ENCODE results near the gene CCDC68.

Gene CCDC68

GRCh38 chr18:54914816-54915215 is 44.4 kb downstream of the CCDC68 start:
- DNase-seq = no peak

GRCh38 chr18:54911551-54911950 is 47.7 kb downstream of the CCDC68 start:
- no peak for DNase-seq

GRCh38 chr18:54910161-54910919 is 48.9 kb downstream of the CCDC68 start:
- no peak for DNase-seq

GRCh38 chr18:54909538-54909937 is 49.7 kb downstream of the CCDC68 start:
- DNase-seq = no peak

GRCh38 chr18:54906331-54907185 is 52.7 kb downstream of the CCDC68 start:
- peak; percentile 72 for DNase-seq

DNA sequence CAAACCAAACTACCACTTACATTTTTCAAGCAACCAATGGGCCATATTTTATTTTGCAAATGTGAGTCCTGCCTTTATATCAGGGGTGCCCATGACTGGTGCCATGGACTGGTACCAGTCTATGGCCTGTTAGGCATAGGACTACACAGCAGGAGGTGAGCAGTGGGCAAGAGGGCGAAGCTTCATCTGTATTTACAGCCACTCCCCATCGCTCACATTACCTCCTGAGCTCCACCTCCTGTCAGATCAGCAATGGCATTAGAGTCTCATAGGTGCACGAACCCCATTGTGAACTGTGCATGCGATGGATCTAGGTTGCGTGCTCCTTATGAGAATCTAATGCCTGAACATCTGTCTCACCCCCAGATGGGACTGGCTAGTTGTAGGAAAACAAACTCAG is 53.6 kb downstream of the CCDC68 start:
- DNase-seq = no peak

- DNase-seq = no peak
Measured at GRCh38 chr18:54904581-54904980, 54.7 kb downstream of the CCDC68 start.

DNA sequence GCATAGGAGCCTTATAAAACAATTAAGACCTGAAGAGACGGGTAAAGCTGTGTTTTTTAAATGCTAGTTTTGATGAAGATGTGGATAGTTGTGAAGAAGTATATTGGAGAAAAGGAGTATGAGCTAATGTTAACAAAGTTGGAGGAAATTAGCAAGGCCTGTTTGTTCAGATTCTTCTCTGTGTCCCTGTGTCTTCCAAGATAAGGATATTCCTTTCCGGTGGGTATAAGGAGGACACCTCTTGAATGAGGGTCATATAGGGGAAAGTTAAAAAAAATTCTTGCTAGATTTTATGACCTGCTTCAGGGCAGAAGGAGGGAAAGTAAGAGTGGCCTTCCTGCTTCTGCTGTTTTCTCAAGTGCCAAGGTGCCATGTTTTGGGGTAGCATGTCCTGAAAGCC is 59.0 kb downstream of the CCDC68 start:
- no peak for DNase-seq

- no peak for DNase-seq
Measured at GRCh38 chr18:54899500-54899899, 59.8 kb downstream of the CCDC68 start.

DNA sequence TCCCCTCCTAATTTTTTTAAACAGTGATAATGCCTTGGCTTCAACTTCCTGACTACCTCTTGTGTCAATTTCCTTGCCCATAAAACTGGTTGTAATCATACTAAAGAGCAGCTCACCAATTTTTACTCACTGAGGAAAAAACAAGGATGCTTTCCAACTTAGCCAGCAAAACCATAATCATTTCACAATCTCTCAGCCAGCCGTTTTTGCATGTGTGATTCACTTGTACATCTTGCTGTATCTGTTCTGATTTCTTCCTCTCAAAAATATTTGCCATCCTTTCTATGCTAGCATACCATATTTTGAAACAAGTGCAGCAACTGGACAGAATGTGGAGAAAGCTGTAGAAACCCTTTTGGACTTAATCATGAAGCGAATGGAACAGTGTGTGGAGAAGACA is 70.3 kb downstream of the CCDC68 start:
- DNase-seq = peak; percentile 68

DNA sequence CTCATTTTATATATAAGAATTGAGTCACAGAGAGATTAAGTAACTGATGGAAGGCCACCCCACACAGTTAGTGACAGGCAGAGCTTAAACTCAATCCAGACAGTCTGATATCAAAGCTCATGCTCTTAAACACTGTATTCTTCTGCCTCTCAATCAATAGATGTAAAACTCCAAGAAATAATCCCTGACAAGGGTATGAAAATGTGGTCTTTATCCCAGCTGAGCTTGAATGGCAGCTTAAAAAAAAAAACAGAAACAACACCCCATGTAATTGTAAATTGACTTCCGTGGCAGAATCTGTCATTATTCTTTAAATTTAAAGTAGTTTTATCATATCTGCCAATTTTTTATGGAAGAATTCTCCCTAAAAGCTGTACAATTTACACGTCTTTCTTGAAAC is 70.9 kb downstream of the CCDC68 start:
- DNase-seq = no peak

GRCh38 chr18:54883816-54884604 is 75.3 kb downstream of the CCDC68 start:
- DNase-seq = peak; percentile 11

DNA sequence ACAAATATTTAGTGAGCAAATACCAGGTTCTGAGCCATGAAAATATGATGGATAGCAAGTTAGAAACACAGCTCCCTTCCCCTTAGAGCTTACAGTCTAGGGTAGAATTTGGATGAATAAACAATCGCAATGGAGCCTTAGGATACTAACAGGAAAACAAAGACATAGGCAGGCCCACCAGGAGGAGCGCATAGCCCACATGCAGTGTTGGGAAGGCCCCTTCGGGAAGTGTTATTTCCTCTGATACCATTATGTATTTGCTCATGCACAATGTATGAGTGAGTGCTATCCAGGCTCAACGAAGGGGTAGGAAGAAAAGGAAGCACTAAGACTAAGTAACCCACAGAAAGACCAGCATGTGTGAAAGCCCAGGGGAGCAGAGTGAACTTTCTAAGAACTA is 76.9 kb downstream of the CCDC68 start:
- DNase-seq = no peak

GRCh38 chr18:54881229-54881768 is 78.0 kb downstream of the CCDC68 start:
- DNase-seq = no peak

GRCh38 chr18:54880395-54881105 is 78.7 kb downstream of the CCDC68 start:
- peak; percentile 82 for DNase-seq

- no peak for DNase-seq
Measured at GRCh38 chr18:54879691-54880090, 79.6 kb downstream of the CCDC68 start.

- DNase-seq = no peak
Measured at GRCh38 chr18:54878659-54879358, 80.5 kb downstream of the CCDC68 start.

GRCh38 chr18:54878159-54878622 is 81.1 kb downstream of the CCDC68 start:
- peak; percentile 22 for DNase-seq

DNA sequence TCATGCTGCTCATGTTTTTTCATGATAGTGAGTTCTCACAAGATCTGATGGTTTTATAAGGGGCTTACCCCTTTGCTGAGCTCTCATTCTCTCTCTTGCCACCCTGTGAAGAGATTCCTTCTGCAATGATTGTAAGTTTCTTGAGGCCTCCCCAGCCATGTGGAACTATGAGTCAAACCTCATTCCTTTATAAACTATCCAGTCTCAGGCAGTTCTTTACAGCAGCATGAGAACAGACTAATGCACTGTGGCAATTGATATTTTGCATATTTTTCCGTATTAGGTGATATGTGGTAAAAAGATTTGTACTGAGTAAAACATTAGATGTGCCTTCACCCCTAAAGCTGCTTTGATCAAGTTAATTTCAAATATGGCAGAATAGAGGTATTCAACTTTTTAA is 82.2 kb downstream of the CCDC68 start:
- DNase-seq = peak; percentile 10

DNA sequence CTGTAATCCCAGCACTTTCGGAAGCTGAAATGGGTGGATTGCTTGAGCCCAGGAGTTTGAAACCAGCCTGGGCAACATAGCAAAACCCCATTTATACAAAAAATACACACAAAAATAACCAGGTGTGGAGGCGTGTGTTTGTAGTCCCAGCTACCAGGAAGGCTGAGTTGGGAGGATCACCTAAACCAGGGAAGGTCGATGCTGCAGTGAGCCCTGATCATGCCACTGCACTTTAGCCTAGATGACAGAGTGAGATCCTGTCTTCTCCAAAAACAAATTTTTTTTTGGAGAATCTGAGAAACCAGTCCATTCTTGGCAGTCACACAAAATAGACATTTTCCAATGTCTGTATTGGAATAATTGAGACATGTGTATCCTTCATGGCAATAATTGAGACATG is 84.2 kb downstream of the CCDC68 start:
- no peak for DNase-seq

- no peak for DNase-seq
Measured at GRCh38 chr18:54873884-54874255, 85.4 kb downstream of the CCDC68 start.

- no peak for DNase-seq
Measured at GRCh38 chr18:54872681-54873080, 86.6 kb downstream of the CCDC68 start.

All from fibroblast of skin of right quadriceps (primary cell).